ACHN (cell line): Measurements from ENCODE around the gene RFC3.

Experiments
- DNase-seq: peaks from one replicate; pipeline ENCODE4 v3.0.0-alpha.2; 2015
- in situ Hi-C: cut with HindIII; loops from 2 replicates; pipeline ENCODE4 v1.10.0; 2017; ENCODE audit warnings: low sequenced_read_pairs, low pct_ligation_motif_present, low pct_unique_long_range_greater_than_20kb

RFC3 gene

GRCh38 chr13:33855371-33855895 is 37.5 kb downstream of the RFC3 start:
- in situ Hi-C loops, result no loop called here
- DNase-seq, result no peak

GRCh38 chr13:33859691-33860303 is 41.8 kb downstream of the RFC3 start:
- in situ Hi-C loops, result no loop called here
- DNase-seq, result no peak

GRCh38 chr13:33860526-33860925 is 42.6 kb downstream of the RFC3 start:
- in situ Hi-C loops, result no loop called here
- DNase-seq, result no peak

- in situ Hi-C loops, result no loop called here
- no peak for DNase-seq
Observed at GRCh38 chr13:33862016-33862415, 44.1 kb downstream of the RFC3 start.

- DNase-seq, result no peak
- in situ Hi-C loops, result no loop called here
Observed at GRCh38 chr13:33863188-33863789, 45.3 kb downstream of the RFC3 start.

- in situ Hi-C loops, result no loop called here
- no peak for DNase-seq
Observed at GRCh38 chr13:33865945-33866344, 48.0 kb downstream of the RFC3 start.

GRCh38 chr13:33867472-33867871 is 49.5 kb downstream of the RFC3 start:
- in situ Hi-C loops, result no loop called here
- DNase-seq, result no peak

- DNase-seq, result peak; percentile 3
- in situ Hi-C loops, result no loop called here
Observed at GRCh38 chr13:33868343-33868994, 50.5 kb downstream of the RFC3 start.

GRCh38 chr13:33869005-33869404 is 51.1 kb downstream of the RFC3 start:
- in situ Hi-C loops, result no loop called here
- DNase-seq, result peak; percentile 33

GRCh38 chr13:33870046-33870668 is 52.2 kb downstream of the RFC3 start:
- no peak for DNase-seq
- in situ Hi-C loops, result no loop called here

GRCh38 chr13:33871207-33872004 is 53.5 kb downstream of the RFC3 start:
- DNase-seq, result no peak
- in situ Hi-C loops, result no loop called here

GRCh38 chr13:33872005-33872351 is 54.0 kb downstream of the RFC3 start:
- in situ Hi-C loops, result no loop called here
- no peak for DNase-seq

GRCh38 chr13:33873251-33873908 is 55.4 kb downstream of the RFC3 start:
- in situ Hi-C loops, result no loop called here
- no peak for DNase-seq

- in situ Hi-C loops, result no loop called here
- DNase-seq, result no peak
Observed at GRCh38 chr13:33874871-33875270, 56.9 kb downstream of the RFC3 start.

- DNase-seq, result no peak
- in situ Hi-C loops, result no loop called here
Observed at GRCh38 chr13:33875618-33876401, 57.9 kb downstream of the RFC3 start.

GRCh38 chr13:33876716-33877394 is 58.9 kb downstream of the RFC3 start:
- in situ Hi-C loops, result no loop called here
- DNase-seq, result no peak

- in situ Hi-C loops, result no loop called here
- DNase-seq, result no peak
Observed at GRCh38 chr13:33879118-33879517, 61.2 kb downstream of the RFC3 start.
